ENCODE data around the gene OVCA2.

The OVCA2 gene

DNA sequence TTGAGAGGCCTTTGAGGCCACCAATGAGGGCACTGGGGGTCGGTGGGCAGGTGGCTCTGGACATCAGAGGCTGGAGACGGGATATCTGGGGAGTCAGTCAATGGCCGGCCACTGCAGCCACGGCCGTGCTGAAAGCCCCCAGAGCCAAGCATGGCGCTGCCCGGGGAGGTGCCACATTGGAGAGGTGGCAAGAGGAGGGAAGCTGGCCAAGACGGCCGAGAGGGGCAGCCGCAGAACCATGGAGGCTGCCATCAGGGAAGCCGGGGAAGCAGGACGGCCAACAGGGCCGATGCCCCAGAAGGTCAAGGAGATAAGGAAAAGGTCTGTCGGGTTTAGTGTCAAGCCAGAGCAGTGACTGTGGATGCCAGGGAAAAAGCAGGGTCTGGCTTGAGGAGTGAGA is 26.5 kb upstream of the OVCA2 start:
- no peak for TF ChIP-seq CTCF (conservative IDR thresholded peaks at IDR 0.05; ENCODE audit: control insufficient read depth, insufficient read depth, low read depth, low read length)
- DNase-seq (ENCODE audit: low read depth): no peak
- no peak overlapping the region for H3K4me3 ChIP-seq (ENCODE audit: control insufficient read depth, low read depth, low read length)

GRCh38 chr17:2016494-2016893 is 25.3 kb upstream of the OVCA2 start:
- TF ChIP-seq CTCF (conservative IDR thresholded peaks at IDR 0.05; ENCODE audit: control insufficient read depth, insufficient read depth, low read depth, low read length): no peak
- no peak overlapping the region for H3K4me3 ChIP-seq (ENCODE audit: control insufficient read depth, low read depth, low read length)
- no peak for DNase-seq (ENCODE audit: low read depth)

GRCh38 chr17:2017274-2017941 is 24.4 kb upstream of the OVCA2 start:
- no peak overlapping the region for H3K4me3 ChIP-seq (ENCODE audit: control insufficient read depth, low read depth, low read length)
- TF ChIP-seq CTCF (conservative IDR thresholded peaks at IDR 0.05; ENCODE audit: control insufficient read depth, insufficient read depth, low read depth, low read length): no peak
- no peak for DNase-seq (ENCODE audit: low read depth)

- DNase-seq (ENCODE audit: low read depth): no peak
- no peak overlapping the region for H3K4me3 ChIP-seq (ENCODE audit: control insufficient read depth, low read depth, low read length)
Measured at GRCh38 chr17:2018716-2019510, 22.9 kb upstream of the OVCA2 start.

GRCh38 chr17:2019723-2020122 is 22.1 kb upstream of the OVCA2 start:
- TF ChIP-seq CTCF (conservative IDR thresholded peaks at IDR 0.05; ENCODE audit: control insufficient read depth, insufficient read depth, low read depth, low read length): no peak
- DNase-seq (ENCODE audit: low read depth): no peak
- H3K4me3 ChIP-seq (ENCODE audit: control insufficient read depth, low read depth, low read length): no peak overlapping the region

More at GRCh38 chr17:2018716-2019510, 22.9 kb upstream of the OVCA2 start:
- no peak for TF ChIP-seq CTCF (conservative IDR thresholded peaks at IDR 0.05; ENCODE audit: control insufficient read depth, insufficient read depth, low read depth, low read length)

- DNase-seq (ENCODE audit: low read depth): no peak
- no peak overlapping the region for H3K4me3 ChIP-seq (ENCODE audit: control insufficient read depth, low read depth, low read length)
- TF ChIP-seq CTCF (conservative IDR thresholded peaks at IDR 0.05; ENCODE audit: control insufficient read depth, insufficient read depth, low read depth, low read length): no peak
Measured at GRCh38 chr17:2020721-2021120, 21.1 kb upstream of the OVCA2 start.
